Spleen (tissue), 7 donors: ENCODE measurements around the gene CABP4.

ENCODE experiments used
- POLR2A ChIP-seq, 3 donors: fragments of 450-650 bp; IDR thresholded peaks; one replicate each; pipeline ENCODE4 v1.5.1; 2017; ENCODE audit warnings: antibody characterized with exemption in 3 of 3, mild to moderate bottlenecking in 1 of 3
- POLR2AphosphoS5 ChIP-seq, 3 donors: sonication (generic); formaldehyde crosslinking; IDR thresholded peaks; one replicate each; pipeline ENCODE4 v1.5.1; 2017; ENCODE audit warnings: antibody characterized with exemption in 3 of 3
- TF ChIP-seq, protein P1 (sequence below), 11 experiments: fragments of 200-600 bp in 7 of 11; fragments of 450-650 bp in 4 of 11; sonication (generic) in 4 of 11; IDR thresholded peaks in 8 of 11; conservative IDR thresholded peaks in 3 of 11; 1 replicate in 7 of 11; 2 replicates in 4 of 11; pipeline versions ENCODE4 v1.4.0 to v1.8.0; 2016 to 2021; ENCODE audit warnings: antibody characterized with exemption in 11 of 11, inconsistent platforms in 4 of 11, mild to moderate bottlenecking in 1 of 11
- donor health status: DM: no; HTN: no; CAD: no; lungs with moderate emphysema.
- donor health status: DM: no; HTN: no; CAD: no.
- donor health status: DM: no; HTN: no; CAD: no.

DNA sequence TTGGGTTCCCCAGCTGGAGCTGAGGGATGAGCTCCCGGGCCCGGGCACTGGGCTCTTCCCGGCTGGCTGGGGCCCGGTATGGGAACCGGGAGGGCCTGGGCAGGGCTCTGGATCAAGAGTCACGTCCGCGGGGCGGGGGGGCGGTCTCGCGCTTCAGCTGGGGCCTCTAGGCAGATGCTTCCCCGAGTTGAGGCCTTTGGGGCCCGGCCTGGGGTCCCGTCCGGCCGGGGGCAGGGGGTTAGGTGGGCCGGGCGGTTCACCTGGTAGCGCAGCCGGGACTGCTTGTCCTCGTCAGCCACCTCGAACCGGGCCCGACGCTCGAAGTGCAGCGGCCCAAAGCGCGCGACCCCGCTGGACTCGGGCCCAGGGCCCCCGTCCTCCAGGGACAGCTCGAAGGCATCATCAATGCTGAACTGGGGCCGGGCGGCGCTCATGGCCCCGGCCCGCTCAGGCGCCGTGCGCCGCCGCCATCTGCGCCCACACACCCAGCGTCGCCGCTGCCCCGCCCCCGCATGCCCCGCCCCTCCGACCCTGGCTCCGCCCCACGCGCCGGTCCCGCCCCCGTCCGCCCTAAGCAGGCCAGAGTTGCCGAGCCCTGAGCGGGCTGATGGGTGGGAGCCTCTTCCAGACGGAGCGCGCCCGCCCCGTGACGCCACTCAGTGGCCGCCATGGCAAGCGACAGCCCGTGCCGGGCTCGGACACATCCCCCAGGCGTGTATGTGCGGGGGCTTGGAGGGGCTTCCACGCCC, 13.8 kb downstream of the CABP4 start, which contains the start of gene TMEM134:
- TF ChIP-seq POLR2A (IDR thresholded peaks at IDR 0.05) (peak in 1 of 3 donors; percentile 54), POLR2AphosphoS5 (IDR thresholded peaks at IDR 0.05) (peak; percentile 93 to 96 (median 96))
- TF ChIP-seq, protein P1, sequence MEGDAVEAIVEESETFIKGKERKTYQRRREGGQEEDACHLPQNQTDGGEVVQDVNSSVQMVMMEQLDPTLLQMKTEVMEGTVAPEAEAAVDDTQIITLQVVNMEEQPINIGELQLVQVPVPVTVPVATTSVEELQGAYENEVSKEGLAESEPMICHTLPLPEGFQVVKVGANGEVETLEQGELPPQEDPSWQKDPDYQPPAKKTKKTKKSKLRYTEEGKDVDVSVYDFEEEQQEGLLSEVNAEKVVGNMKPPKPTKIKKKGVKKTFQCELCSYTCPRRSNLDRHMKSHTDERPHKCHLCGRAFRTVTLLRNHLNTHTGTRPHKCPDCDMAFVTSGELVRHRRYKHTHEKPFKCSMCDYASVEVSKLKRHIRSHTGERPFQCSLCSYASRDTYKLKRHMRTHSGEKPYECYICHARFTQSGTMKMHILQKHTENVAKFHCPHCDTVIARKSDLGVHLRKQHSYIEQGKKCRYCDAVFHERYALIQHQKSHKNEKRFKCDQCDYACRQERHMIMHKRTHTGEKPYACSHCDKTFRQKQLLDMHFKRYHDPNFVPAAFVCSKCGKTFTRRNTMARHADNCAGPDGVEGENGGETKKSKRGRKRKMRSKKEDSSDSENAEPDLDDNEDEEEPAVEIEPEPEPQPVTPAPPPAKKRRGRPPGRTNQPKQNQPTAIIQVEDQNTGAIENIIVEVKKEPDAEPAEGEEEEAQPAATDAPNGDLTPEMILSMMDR (IDR thresholded peaks at IDR 0.05 in 8 of 11, conservative IDR thresholded peaks at IDR 0.05 in 3 of 11): peak in 10 of 11 experiments; percentile 19 to 73 (median 64)
